Measurements from ENCODE around the gene UNKL. TPM values are rescaled to one million over a fixed set of nuclear protein-coding genes. Genes with fewer than 3 reads are reported as not detected.

The UNKL gene
- total and polyA plus RNA-seq, 10 donors: 6.6 to 80.0 (median 44.4) TPM

GRCh38 chr16:1427473-1428461, 13.3 kb upstream of the UNKL start:
- WGBS, 5 donors: 64 to 86% (median 85%) methylated on average over 33 to 53 of the region's 53 CpGs
- DNase-seq: no peak
- Histone ChIP-seq H3K27ac (no peak overlapping the region), H3K9me3 (no peaks in the 10 kb centered on the region), H3K4me3 (peak overlapping the region in 2 of 8 donors; percentile 3 to 29), H3K4me1 (peaks cover 0 to 45% (median 10%) of the 10 kb centered on the region in 6 donors), H3K27me3 (replicated peaks in 1 of 7) (peaks cover 0 to 45% (median 0%) of the 10 kb centered on the region in 7 donors), H3K36me3 (no peaks in the 10 kb centered on the region)
- no peak for TF ChIP-seq POLR2AphosphoS5 (IDR thresholded peaks at IDR 0.05)
- TF ChIP-seq, protein P1, sequence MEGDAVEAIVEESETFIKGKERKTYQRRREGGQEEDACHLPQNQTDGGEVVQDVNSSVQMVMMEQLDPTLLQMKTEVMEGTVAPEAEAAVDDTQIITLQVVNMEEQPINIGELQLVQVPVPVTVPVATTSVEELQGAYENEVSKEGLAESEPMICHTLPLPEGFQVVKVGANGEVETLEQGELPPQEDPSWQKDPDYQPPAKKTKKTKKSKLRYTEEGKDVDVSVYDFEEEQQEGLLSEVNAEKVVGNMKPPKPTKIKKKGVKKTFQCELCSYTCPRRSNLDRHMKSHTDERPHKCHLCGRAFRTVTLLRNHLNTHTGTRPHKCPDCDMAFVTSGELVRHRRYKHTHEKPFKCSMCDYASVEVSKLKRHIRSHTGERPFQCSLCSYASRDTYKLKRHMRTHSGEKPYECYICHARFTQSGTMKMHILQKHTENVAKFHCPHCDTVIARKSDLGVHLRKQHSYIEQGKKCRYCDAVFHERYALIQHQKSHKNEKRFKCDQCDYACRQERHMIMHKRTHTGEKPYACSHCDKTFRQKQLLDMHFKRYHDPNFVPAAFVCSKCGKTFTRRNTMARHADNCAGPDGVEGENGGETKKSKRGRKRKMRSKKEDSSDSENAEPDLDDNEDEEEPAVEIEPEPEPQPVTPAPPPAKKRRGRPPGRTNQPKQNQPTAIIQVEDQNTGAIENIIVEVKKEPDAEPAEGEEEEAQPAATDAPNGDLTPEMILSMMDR (IDR thresholded peaks at IDR 0.05 in 8 of 11, conservative IDR thresholded peaks at IDR 0.05 in 3 of 11): no peak
- no peak for TF ChIP-seq POLR2A (IDR thresholded peaks at IDR 0.05)
- intact Hi-C loops (cut with DNase I; ENCODE audit: low total_unique reads): loop anchor here (10.0 kb wide), 1 partner anchor 187 kb away; the partner anchor contains the start of genes CRAMP1 and IFT140

- no peak overlapping the region for H3K27ac ChIP-seq
- WGBS, 5 donors: 83 to 90% (median 87%) methylated on average over 7 to 42 of the region's 42 CpGs
- intact Hi-C loops (cut with DNase I; ENCODE audit: low total_unique reads): loop anchor here (10.0 kb wide), 1 partner anchor 188 kb away; the partner anchor contains the start of genes CRAMP1 and IFT140
- H3K27me3 ChIP-seq (replicated peaks in 1 of 7): peaks cover 0 to 36% (median 0%) of the 10 kb centered on the region in 7 donors
- DNase-seq: peak; percentile 73
- no peak overlapping the region for H3K4me3 ChIP-seq
- TF ChIP-seq POLR2A (IDR thresholded peaks at IDR 0.05) (no peak), POLR2AphosphoS5 (IDR thresholded peaks at IDR 0.05) (no peak)
- TF ChIP-seq, protein P1 (IDR thresholded peaks at IDR 0.05 in 8 of 11, conservative IDR thresholded peaks at IDR 0.05 in 3 of 11): no peak
- peaks cover 0 to 38% (median 11%) of the 10 kb centered on the region in 6 donors for H3K4me1 ChIP-seq
- H3K9me3 ChIP-seq: no peaks in the 10 kb centered on the region
- no peaks in the 10 kb centered on the region for H3K36me3 ChIP-seq
Observed at GRCh38 chr16:1426734-1427471, 12.4 kb upstream of the UNKL start.

DNA sequence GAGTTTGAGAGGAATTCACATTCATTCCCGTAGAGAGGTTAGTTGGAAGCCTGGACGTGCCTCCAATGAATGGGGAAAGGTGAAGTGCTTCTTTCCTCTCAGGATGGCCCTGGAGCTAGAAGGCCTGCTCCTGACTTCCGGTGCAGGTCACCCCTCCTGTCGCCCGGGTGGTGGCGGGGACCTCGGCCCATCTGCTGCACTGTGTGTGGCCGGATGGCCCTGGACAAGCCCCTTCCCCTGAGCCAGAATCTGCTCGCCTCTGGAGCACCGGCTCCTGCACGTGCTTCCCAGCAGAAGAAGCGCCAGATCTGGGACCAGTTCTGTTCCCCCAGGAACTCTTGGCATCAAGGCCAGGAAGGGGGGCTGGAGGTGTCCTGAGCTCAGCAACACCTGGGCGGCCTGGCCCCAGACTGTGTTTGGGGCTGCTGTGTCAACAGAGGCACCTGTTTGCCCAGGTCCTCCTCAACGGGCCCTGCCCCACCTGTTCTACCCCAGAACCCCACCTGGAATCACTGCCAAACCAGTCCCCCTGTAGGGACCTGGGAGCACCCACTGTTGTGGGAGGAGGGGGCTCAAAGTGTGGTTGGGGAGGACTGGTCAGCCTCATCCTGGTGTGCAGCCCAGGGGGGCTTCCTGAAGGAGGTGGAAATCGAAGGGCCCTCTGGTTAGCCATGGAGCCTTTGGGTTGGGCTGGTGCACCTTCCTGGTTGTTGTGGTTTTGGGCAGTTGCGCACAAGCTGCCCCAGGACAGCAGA, 11.3 kb upstream of the UNKL start:
- WGBS, 5 donors: 68 to 86% (median 72%) methylated on average over 14 to 16 of the region's 16 CpGs
- no peaks in the 10 kb centered on the region for H3K36me3 ChIP-seq
- TF ChIP-seq, protein P1 (IDR thresholded peaks at IDR 0.05 in 8 of 11, conservative IDR thresholded peaks at IDR 0.05 in 3 of 11): no peak
- TF ChIP-seq POLR2A (IDR thresholded peaks at IDR 0.05) (no peak), POLR2AphosphoS5 (IDR thresholded peaks at IDR 0.05) (peak in 2 of 3 donors; percentile 43 to 46)
- H3K9me3 ChIP-seq: no peaks in the 10 kb centered on the region
- intact Hi-C loops (cut with DNase I; ENCODE audit: low total_unique reads): loop anchor here (10.0 kb wide), 1 partner anchor 189 kb away; the partner anchor contains the start of genes CRAMP1 and IFT140
- H3K27me3 ChIP-seq (replicated peaks in 1 of 7): peaks cover 0 to 27% (median 0%) of the 10 kb centered on the region in 7 donors
- H3K4me1 ChIP-seq: peaks cover 0 to 36% (median 18%) of the 10 kb centered on the region in 6 donors
- no peak for DNase-seq
- no peak overlapping the region for H3K27ac ChIP-seq
- H3K4me3 ChIP-seq: no peak overlapping the region
